ENCODE results near the gene ZC3H8. TPM values are rescaled to one million over a fixed set of nuclear protein-coding genes. Genes with fewer than 3 reads are reported as not detected.

Gene ZC3H8
- total RNA-seq, 1 donor from 2014 or later = 0.11 TPM

DNA sequence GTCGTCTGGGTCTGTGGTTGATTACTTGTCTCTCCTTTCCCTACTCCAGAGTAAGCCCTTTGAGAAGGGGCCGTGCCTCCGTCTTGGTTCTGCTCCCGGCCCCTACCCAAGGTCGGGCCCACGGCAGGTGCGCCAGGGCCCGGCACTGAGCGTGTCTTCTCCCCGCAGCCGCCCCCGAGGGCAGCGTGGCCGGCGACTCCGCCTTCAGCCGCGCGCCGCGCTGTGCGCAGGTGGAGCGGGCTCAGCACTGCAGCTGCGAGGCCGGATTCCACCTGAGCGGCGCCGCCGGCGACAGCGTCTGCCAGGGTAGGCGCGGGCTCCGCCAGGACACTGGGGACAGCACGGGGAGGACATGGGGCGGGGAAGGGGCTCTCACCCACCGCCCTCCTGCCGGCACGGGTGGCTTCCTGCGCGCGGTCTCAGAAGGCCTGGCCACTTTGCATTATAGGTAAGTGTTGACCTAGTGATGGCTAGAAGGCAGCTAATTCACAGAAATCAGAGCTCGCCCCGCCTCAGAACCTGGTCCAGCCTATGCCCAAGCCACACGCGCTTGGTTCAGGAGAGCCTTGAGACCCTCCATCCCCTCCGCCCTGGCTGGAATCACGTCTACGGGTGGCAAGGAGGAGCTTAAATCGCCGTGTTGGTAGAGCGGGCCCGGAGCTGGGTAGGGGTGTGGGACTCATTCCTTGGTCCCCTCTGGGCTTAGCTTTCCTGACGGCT lies 73.1 kb downstream of the ZC3H8 start:
- no peaks in the 10 kb centered on the region for H3K36me3 ChIP-seq
- H3K27me3 ChIP-seq = no peaks in the 10 kb centered on the region
- intact Hi-C loops (cut with DNase I) = no loop called here
- no peak overlapping the region for H3K27ac ChIP-seq
- no peak for DNase-seq (ENCODE audit: low spot score in 2 of 2)
- no peaks in the 10 kb centered on the region for H3K4me1 ChIP-seq
- no peak overlapping the region for H3K4me3 ChIP-seq
- H3K9me3 ChIP-seq = no peaks in the 10 kb centered on the region
- TF ChIP-seq, protein P1, sequence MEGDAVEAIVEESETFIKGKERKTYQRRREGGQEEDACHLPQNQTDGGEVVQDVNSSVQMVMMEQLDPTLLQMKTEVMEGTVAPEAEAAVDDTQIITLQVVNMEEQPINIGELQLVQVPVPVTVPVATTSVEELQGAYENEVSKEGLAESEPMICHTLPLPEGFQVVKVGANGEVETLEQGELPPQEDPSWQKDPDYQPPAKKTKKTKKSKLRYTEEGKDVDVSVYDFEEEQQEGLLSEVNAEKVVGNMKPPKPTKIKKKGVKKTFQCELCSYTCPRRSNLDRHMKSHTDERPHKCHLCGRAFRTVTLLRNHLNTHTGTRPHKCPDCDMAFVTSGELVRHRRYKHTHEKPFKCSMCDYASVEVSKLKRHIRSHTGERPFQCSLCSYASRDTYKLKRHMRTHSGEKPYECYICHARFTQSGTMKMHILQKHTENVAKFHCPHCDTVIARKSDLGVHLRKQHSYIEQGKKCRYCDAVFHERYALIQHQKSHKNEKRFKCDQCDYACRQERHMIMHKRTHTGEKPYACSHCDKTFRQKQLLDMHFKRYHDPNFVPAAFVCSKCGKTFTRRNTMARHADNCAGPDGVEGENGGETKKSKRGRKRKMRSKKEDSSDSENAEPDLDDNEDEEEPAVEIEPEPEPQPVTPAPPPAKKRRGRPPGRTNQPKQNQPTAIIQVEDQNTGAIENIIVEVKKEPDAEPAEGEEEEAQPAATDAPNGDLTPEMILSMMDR (IDR thresholded peaks at IDR 0.05) = no peak

DNA sequence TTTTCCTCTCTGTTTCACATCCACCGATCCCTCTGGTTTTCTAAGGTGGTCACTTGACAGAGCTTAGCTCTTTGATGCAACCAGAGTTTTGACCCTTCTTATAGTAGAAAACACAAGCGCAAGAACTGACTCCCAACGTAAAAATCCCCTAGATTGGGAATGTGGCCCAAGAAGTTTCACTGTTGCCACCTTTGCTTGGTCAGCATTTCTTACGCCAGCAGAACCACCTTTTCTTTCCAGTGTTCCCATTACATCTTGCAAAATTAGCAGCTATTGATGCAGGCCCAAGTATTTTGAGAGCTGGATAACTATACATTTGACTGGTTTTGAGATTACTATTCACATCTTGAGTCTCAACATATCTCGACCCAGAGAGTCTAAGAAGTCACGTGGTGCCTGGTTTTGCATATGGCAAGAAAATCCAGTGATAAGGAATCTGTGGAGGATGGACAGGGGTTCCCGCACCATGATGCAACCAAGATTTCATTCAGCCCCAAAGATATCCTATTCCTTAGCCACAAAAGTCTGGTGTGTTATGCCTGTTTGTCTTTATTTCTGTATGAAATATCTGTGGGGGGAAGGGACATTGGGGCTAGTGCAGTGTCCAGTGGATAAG lies 78.8 kb downstream of the ZC3H8 start:
- Histone ChIP-seq H3K4me1 (no peaks in the 10 kb centered on the region), H3K27ac (no peak overlapping the region), H3K9me3 (no peaks in the 10 kb centered on the region), H3K4me3 (no peak overlapping the region), H3K36me3 (no peaks in the 10 kb centered on the region), H3K27me3 (no peaks in the 10 kb centered on the region)
- TF ChIP-seq, protein P1 (IDR thresholded peaks at IDR 0.05) = no peak
- intact Hi-C loops (cut with DNase I) = no loop called here
- no peak for DNase-seq (ENCODE audit: low spot score in 2 of 2)

DNA sequence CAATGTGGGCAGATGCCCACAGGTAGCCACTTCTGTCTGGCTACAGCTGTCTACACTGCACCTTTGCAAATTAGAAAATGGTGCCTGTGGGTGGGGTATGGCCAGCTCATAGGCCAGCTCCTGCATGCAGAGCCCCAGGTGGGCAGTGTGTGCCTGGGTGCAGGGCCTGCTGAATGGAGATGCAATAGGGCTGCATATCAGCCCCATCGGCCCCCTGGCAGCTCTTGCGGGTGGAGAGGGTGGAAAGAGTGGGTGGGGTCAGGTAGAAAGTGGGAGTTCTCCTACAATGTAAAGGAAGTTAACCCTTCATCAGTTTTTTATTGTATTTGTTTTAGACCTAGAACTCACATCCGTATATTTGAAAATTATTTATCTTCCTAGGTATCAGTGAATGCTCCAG lies 79.5 kb downstream of the ZC3H8 start:
- TF ChIP-seq, protein P1 (IDR thresholded peaks at IDR 0.05) = no peak
- Histone ChIP-seq H3K36me3 (no peaks in the 10 kb centered on the region), H3K4me1 (no peaks in the 10 kb centered on the region), H3K27me3 (no peaks in the 10 kb centered on the region), H3K27ac (no peak overlapping the region), H3K9me3 (no peaks in the 10 kb centered on the region), H3K4me3 (no peak overlapping the region)
- no peak for DNase-seq (ENCODE audit: low spot score in 2 of 2)
- intact Hi-C loops (cut with DNase I) = no loop called here

DNA sequence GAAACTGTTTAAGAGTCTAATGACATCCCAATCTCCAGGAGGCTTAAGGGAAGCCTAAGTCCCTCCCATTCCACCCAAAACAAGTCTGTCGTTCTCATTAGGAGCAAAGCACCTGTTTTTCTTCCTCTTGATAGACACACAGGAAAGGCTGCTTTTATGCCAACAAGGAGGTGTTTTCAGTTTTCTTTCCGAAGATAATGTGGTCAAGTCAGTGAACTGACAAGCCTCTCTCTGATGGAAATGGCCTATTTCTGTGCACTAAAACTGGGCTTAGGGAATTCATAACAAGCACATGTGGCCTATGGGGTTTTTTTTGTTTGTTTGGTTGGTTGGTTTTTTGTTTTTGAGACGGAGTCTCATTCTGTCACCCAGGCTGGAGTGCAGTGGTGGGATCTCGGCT lies 80.5 kb downstream of the ZC3H8 start:
- intact Hi-C loops (cut with DNase I) = no loop called here
- Histone ChIP-seq H3K9me3 (no peaks in the 10 kb centered on the region), H3K27ac (no peak overlapping the region), H3K36me3 (no peaks in the 10 kb centered on the region), H3K4me1 (no peaks in the 10 kb centered on the region), H3K27me3 (no peaks in the 10 kb centered on the region), H3K4me3 (no peak overlapping the region)
- DNase-seq (ENCODE audit: low spot score in 2 of 2) = no peak
- TF ChIP-seq, protein P1 (IDR thresholded peaks at IDR 0.05) = no peak

DNA sequence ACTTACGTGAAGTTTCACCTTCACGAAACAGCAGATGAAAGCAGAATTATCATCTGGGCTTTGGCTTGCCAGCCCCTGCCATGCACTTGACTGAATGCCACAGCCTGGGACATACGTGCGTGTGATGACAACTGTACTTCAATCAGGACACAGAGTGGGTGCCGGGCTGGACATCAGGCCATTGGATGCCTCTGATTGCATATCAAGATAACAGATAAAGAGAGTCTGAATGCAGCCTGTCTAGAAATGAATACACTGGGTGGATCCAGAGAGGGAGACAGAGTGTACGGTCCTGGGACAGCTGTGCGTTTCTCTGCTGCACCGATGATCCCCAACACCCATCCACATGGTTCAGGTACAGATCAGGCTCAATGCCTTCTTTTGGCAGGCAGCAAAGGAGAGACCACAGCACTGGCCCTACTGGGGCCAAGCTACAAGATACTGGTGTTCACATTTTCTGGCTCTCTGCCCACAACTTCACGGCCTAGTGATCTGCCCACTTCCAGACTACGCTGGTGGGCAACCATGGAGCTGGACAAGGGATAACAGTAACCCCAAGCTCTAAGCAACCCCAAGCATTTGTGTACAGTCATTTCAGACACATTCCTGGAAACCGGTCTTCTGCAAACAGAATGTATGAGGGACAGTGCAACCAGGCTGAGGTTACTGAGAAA lies 81.1 kb downstream of the ZC3H8 start:
- H3K4me3 ChIP-seq = no peak overlapping the region
- H3K4me1 ChIP-seq = no peaks in the 10 kb centered on the region
- H3K27ac ChIP-seq = no peak overlapping the region
- TF ChIP-seq, protein P1 (IDR thresholded peaks at IDR 0.05) = no peak
- H3K9me3 ChIP-seq = no peaks in the 10 kb centered on the region
- no peaks in the 10 kb centered on the region for H3K27me3 ChIP-seq
- H3K36me3 ChIP-seq = no peaks in the 10 kb centered on the region
- intact Hi-C loops (cut with DNase I) = no loop called here
- DNase-seq (ENCODE audit: low spot score in 2 of 2) = no peak

Measured in ascending aorta (tissue), 2 donors.